ENCODE data around the gene MTMR10.
A peak's percentile ranks its signal among the peaks of the same experiment; 100 is the strongest.

Gene MTMR10

DNA sequence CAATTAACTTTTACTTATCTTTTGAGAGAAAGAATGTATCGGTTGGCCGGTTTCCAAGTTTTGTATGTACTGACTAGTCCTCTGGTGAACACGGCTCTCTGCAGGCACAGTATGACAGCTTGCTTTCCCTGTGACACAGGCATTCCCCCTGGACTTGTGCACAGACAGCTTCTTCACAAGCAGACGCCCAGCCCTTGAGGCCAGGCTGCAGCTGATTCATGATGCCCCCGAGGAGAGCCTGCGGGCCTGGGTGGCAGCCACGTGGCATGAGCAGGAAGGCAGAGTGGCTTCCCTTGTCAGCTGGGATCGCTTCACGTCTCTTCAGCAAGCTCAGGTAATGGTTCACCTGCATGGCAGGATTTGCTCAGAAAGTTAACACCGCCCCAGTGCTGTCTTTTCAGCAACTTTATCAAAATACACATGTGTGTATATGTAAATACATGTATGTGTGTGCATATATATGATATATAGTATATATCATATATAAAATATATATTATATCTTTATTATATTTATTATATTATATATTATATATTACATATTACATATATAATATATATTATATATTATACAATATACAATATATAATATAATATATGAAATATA lies 62.3 kb downstream of the MTMR10 start:
- Histone ChIP-seq H4K20me1 (ENCODE audit: insufficient read depth, low read length) (no peaks in the 10 kb centered on the region), H3K36me3 (ENCODE audit: insufficient read depth, low read length) (peaks cover 55% of the 10 kb centered on the region), H3K4me3 (ENCODE audit: low read depth, low read length, poor library complexity, severe bottlenecking) (peak overlapping the region; percentile 19), H3K27me3 (ENCODE audit: insufficient read depth, low read length) (no peaks in the 10 kb centered on the region), H3F3A (ENCODE audit: insufficient read depth, low read length) (no peaks in the 10 kb centered on the region), H3K27ac (ENCODE audit: low read depth, low read length, poor library complexity, severe bottlenecking) (peak overlapping the region; percentile 84), H3K4me2 (ENCODE audit: low read length) (peak overlapping the region; percentile 53), H3K4me1 (ENCODE audit: insufficient read depth, low read length, severe bottlenecking) (peaks cover 47% of the 10 kb centered on the region), H2AFZ (ENCODE audit: low read length) (no peak overlapping the region), H3K9me3 (ENCODE audit: low read length) (no peaks in the 10 kb centered on the region), H3K79me2 (ENCODE audit: insufficient read depth, low read length) (no peaks in the 10 kb centered on the region), H3K9ac (ENCODE audit: low read length) (peak overlapping the region; percentile 5; the same call in 1 of the 2 replicates), H3K9me2 (ENCODE audit: low read depth, low read length) (no peaks in the 10 kb centered on the region)
- TF ChIP-seq EZH2 (IDR thresholded peaks at IDR 0.05; ENCODE audit: borderline replicate concordance, low read length) = no peak
- TF ChIP-seq, protein P1, sequence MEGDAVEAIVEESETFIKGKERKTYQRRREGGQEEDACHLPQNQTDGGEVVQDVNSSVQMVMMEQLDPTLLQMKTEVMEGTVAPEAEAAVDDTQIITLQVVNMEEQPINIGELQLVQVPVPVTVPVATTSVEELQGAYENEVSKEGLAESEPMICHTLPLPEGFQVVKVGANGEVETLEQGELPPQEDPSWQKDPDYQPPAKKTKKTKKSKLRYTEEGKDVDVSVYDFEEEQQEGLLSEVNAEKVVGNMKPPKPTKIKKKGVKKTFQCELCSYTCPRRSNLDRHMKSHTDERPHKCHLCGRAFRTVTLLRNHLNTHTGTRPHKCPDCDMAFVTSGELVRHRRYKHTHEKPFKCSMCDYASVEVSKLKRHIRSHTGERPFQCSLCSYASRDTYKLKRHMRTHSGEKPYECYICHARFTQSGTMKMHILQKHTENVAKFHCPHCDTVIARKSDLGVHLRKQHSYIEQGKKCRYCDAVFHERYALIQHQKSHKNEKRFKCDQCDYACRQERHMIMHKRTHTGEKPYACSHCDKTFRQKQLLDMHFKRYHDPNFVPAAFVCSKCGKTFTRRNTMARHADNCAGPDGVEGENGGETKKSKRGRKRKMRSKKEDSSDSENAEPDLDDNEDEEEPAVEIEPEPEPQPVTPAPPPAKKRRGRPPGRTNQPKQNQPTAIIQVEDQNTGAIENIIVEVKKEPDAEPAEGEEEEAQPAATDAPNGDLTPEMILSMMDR (IDR thresholded peaks at IDR 0.05; ENCODE audit: low read length) = no peak

DNA sequence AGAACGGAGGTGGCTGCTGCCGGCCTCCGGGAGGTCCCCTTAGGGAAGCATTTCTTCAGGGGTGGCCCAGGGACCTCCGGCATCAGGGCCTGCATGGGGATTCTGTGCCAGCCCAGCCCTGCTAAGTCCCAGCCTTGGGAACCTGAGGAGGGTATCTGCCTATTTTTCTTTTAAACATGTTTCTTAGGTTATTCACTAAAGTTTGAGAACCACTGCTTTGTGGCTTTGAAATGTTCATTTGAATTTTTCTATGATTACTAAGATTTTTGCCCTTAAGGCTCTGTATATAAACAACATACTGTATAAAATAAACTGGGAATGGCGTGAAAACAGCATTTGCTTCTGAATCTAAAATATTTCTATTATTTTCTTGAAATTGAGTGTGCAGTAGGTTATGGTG lies 63.4 kb downstream of the MTMR10 start:
- Histone ChIP-seq H3K4me1 (ENCODE audit: insufficient read depth, low read length, severe bottlenecking) (peaks cover 56% of the 10 kb centered on the region), H3K9me3 (ENCODE audit: low read length) (no peaks in the 10 kb centered on the region), H2AFZ (ENCODE audit: low read length) (no peak overlapping the region), H3K79me2 (ENCODE audit: insufficient read depth, low read length) (no peaks in the 10 kb centered on the region), H3K4me3 (ENCODE audit: low read depth, low read length, poor library complexity, severe bottlenecking) (no peak overlapping the region), H3K9ac (ENCODE audit: low read length) (no peak overlapping the region; the same call in 1 of the 2 replicates), H3K27me3 (ENCODE audit: insufficient read depth, low read length) (no peaks in the 10 kb centered on the region), H3K27ac (ENCODE audit: low read depth, low read length, poor library complexity, severe bottlenecking) (peak overlapping the region; percentile 84), H3K36me3 (ENCODE audit: insufficient read depth, low read length) (peaks cover 51% of the 10 kb centered on the region; the same call in 1 of the 2 replicates), H3F3A (ENCODE audit: insufficient read depth, low read length) (no peaks in the 10 kb centered on the region), H4K20me1 (ENCODE audit: insufficient read depth, low read length) (no peaks in the 10 kb centered on the region), H3K4me2 (ENCODE audit: low read length) (peak overlapping the region; percentile 53; the same call in 1 of the 2 replicates), H3K9me2 (ENCODE audit: low read depth, low read length) (no peaks in the 10 kb centered on the region)
- TF ChIP-seq, protein P1 (IDR thresholded peaks at IDR 0.05; ENCODE audit: low read length) = no peak
- no peak for TF ChIP-seq EZH2 (IDR thresholded peaks at IDR 0.05; ENCODE audit: borderline replicate concordance, low read length)

DNA sequence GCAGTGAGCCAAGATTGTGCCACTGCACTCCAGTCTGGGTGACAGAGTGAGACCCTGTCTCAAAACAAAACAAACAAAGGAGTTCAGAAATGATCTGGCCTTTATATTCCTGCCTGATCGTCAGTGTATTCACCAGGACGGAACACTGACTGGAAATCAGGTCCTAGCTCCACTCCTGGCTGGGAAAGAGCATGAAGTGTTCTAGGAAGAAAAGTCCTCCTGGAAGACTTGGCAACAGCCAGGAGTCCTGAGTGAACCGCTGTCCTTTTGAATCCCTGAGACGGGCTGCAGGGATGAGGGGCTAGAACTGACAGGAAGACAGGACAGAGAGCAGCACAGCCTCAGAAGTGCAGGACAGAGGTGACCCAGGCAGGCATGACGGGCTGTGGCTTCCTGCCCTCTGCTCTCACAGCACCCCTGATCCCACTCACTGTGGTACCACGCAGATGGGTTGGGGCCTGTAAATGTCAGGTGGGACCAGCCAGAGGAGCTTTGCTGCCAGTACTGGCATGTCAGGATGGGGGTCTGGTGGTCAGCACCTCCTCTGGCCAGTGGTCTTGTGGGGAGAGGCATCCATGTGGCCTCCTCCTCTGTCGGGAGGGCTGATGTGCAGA lies 64.2 kb downstream of the MTMR10 start:
- H2AFZ ChIP-seq (ENCODE audit: low read length) = no peak overlapping the region
- TF ChIP-seq, protein P1 (IDR thresholded peaks at IDR 0.05; ENCODE audit: low read length) = no peak
- no peaks in the 10 kb centered on the region for H3F3A ChIP-seq (ENCODE audit: insufficient read depth, low read length)
- no peaks in the 10 kb centered on the region for H3K9me2 ChIP-seq (ENCODE audit: low read depth, low read length)
- no peaks in the 10 kb centered on the region for H3K9me3 ChIP-seq (ENCODE audit: low read length)
- no peaks in the 10 kb centered on the region for H4K20me1 ChIP-seq (ENCODE audit: insufficient read depth, low read length)
- no peaks in the 10 kb centered on the region for H3K79me2 ChIP-seq (ENCODE audit: insufficient read depth, low read length)
- peaks cover 64% of the 10 kb centered on the region for H3K4me1 ChIP-seq (ENCODE audit: insufficient read depth, low read length, severe bottlenecking)
- H3K36me3 ChIP-seq (ENCODE audit: insufficient read depth, low read length) = peaks cover 51% of the 10 kb centered on the region; the same call in 1 of the 2 replicates
- no peaks in the 10 kb centered on the region for H3K27me3 ChIP-seq (ENCODE audit: insufficient read depth, low read length)
- no peak overlapping the region for H3K4me2 ChIP-seq (ENCODE audit: low read length)
- peak overlapping the region; percentile 84 for H3K27ac ChIP-seq (ENCODE audit: low read depth, low read length, poor library complexity, severe bottlenecking)
- no peak overlapping the region; the same call in 1 of the 2 replicates for H3K9ac ChIP-seq (ENCODE audit: low read length)
- no peak overlapping the region for H3K4me3 ChIP-seq (ENCODE audit: low read depth, low read length, poor library complexity, severe bottlenecking)

Data from OCI-LY1 (cell line).